Tibial nerve (tissue), 4 donors: ENCODE results near the gene OGA.

Experiments
- CTCF ChIP-seq, 5 experiments: fragments of 200-600 bp in 3 of 5; fragments of 450-650 bp in 2 of 5; sonication (generic) in 3 of 5; IDR thresholded peaks; one replicate each; pipeline ENCODE4 v1.5.1; 2016 to 2019; ENCODE audit warnings: antibody characterized with exemption in 5 of 5, mild to moderate bottlenecking in 3 of 5, moderate library complexity in 2 of 5
- EP300 ChIP-seq, 2 donors: sonication (generic); formaldehyde crosslinking; IDR thresholded peaks; one replicate each; pipeline ENCODE4 v1.6.1; 2017; ENCODE audit warnings: antibody characterized with exemption in 2 of 2, mild to moderate bottlenecking in 1 of 2
- POLR2A ChIP-seq, 2 donors: fragments of 450-650 bp; IDR thresholded peaks; one replicate each; pipeline ENCODE4 v1.6.1; 2017; ENCODE audit warnings: antibody characterized with exemption in 2 of 2, mild to moderate bottlenecking in 2 of 2, moderate library complexity in 2 of 2

DNA sequence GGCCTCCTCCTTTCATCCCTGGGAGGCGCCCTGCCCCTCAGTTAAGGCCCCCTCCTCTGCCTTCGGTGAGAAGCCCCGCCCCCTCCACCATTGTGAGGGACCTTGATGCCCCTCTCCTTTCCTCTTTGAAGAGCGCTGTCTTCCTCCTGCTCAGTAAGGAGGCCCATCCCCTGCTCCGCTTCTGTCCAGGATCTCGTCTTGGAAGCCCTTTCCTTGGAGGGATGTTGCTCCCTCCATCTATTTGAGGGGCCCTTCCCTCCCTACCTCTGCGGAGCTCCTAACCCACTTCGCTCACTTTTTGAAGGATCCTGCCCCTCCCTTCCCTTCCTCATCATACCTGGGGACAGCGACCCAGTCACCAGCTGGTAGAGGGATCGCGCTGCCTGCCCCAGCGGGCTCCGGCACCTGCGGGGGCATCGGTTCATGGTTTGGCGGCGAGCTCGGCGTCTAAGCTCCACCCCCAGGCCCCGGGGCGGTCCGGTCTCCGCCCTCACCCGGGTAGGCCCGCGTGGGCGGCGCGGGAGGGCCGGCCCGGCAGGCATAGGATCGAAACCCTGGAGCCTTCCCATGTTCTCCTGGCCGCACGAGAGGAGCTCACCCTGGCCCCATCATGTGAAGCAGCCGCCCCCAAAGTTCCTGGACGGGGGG lies 21.3 kb upstream of the OGA start:
- TF ChIP-seq CTCF (IDR thresholded peaks at IDR 0.05) (no peak), EP300 (IDR thresholded peaks at IDR 0.05) (no peak), POLR2A (IDR thresholded peaks at IDR 0.05) (no peak)
